GM12878 (cell line): ENCODE results near the gene DNAJC5G. TPM values are rescaled to one million over a fixed set of nuclear protein-coding genes. Genes with fewer than 3 reads are reported as not detected.

Experiments
- ATAC-seq: fragments of 200-7000 bp; cut with Tn5 transposase; 3 replicates; pipeline ENCODE4 v1.9.1; 2020; ENCODE audit warnings: mild to moderate bottlenecking, moderate library complexity
- BruUV-seq: library from RNA; stranded (reverse); fragments of 400-500 nt; replicated peaks from 2 replicates; lab custom pipeline; 2021; lab: Mats Ljungman, UMichigan
- CTCF ChIA-PET: fragments of 300-600 bp; sonication (Branson Sonifier 250); formaldehyde crosslinking; extraction: SDS; loops from one replicate; lab custom pipeline; 2021; ENCODE audit warnings: inconsistent platforms; lab: Yijun Ruan, JAX
- POLR2A ChIA-PET: fragments of 350-600 bp; formaldehyde crosslinking; extraction: SDS; loops from one replicate; lab custom pipeline; 2021; ENCODE audit warnings: inconsistent platforms; lab: Charles Lee
- RAD21 ChIA-PET: fragments of 300-600 bp; sonication (Branson Sonifier 250); formaldehyde crosslinking; loops from one replicate; lab custom pipeline; 2023; ENCODE audit warnings: antibody characterized with exemption; ENCODE audit not compliant: unreplicated experiment; lab: Charles Lee
- SMC1A ChIA-PET: fragments of 300-600 bp; sonication (Branson Sonifier 250); formaldehyde crosslinking; loops from one replicate; lab custom pipeline; 2023; ENCODE audit not compliant: unreplicated experiment, uncharacterized antibody; lab: Charles Lee
- DNase-seq: peaks from one replicate; pipeline ENCODE4 v3.0.0-alpha.2; 2011; ENCODE audit warnings: low read depth, low spot score
- FAIRE-seq: peaks from 3 replicates; lab custom pipeline; 2011; peaks lifted over from hg19 to GRCh38; lab: Jason Lieb, UNC
- H2AFZ ChIP-seq: 2 replicates; pipeline ENCODE4 v1.6.0; 2011; ENCODE audit warnings: low read depth, low read length, control low read depth; ENCODE audit not compliant: control insufficient read depth
- H3K27ac ChIP-seq: 2 replicates; pipeline ENCODE4 v1.5.1; 2011; ENCODE audit warnings: control low read depth; ENCODE audit not compliant: control insufficient read depth, insufficient read depth
- H3K27me3 ChIP-seq, 2 experiments: replicated peaks in 1 of 2; 2 replicates each; pipeline versions ENCODE4 v1.6.0 to v1.6.1; 2011; ENCODE audit warnings: low read length in 1 of 2; ENCODE audit not compliant: control insufficient read depth in 2 of 2, insufficient read depth in 2 of 2
- H3K36me3 ChIP-seq, 2 experiments: 2 replicates each; pipeline ENCODE4 v1.5.1; 2011; ENCODE audit warnings: low read length in 1 of 2; ENCODE audit not compliant: control insufficient read depth in 2 of 2, insufficient read depth in 2 of 2
- H3K4me1 ChIP-seq: 2 replicates; pipeline ENCODE4 v1.6.1; 2011; ENCODE audit warnings: mild to moderate bottlenecking, low read length, moderate library complexity, mixed read lengths; ENCODE audit not compliant: control insufficient read depth, insufficient read depth
- H3K4me2 ChIP-seq: 2 replicates; pipeline ENCODE4 v1.6.0; 2011; ENCODE audit warnings: control low read depth; ENCODE audit not compliant: control insufficient read depth, insufficient read depth
- H3K4me3 ChIP-seq: fragments of 200-600 bp; sonication (generic); 2 replicates; pipeline ENCODE4 v1.5.1; 2016
- H3K79me2 ChIP-seq: 2 replicates; pipeline ENCODE4 v1.6.0; 2011; ENCODE audit warnings: low read length; ENCODE audit not compliant: control insufficient read depth, insufficient read depth
- H3K9ac ChIP-seq: 2 replicates; pipeline ENCODE4 v1.8.0; 2011; ENCODE audit warnings: low read length, control low read depth, mixed read lengths; ENCODE audit not compliant: control insufficient read depth, insufficient read depth
- H3K9me3 ChIP-seq: replicated peaks from 3 replicates; pipeline ENCODE4 v1.5.1; 2011; ENCODE audit warnings: mild to moderate bottlenecking, low read length; ENCODE audit not compliant: control insufficient read depth, insufficient read depth
- H4K20me1 ChIP-seq: 2 replicates; pipeline ENCODE4 v1.6.0; 2011; ENCODE audit not compliant: control insufficient read depth, insufficient read depth
- EZH2 ChIP-seq: IDR thresholded peaks from 2 replicates; pipeline ENCODE4 v1.6.1; 2012; ENCODE audit warnings: low read depth, mild to moderate bottlenecking, control low read depth, inconsistent platforms, low read length, borderline replicate concordance; ENCODE audit not compliant: control insufficient read depth
- KLF5 ChIP-seq: fragments of 450-650 bp; IDR thresholded peaks from 2 replicates; pipeline ENCODE4 v1.6.1; 2014; ENCODE audit warnings: mild to moderate bottlenecking; ENCODE audit not compliant: partially characterized antibody
- WGBS: methylation state at CpG from one replicate; pipeline ENCODE4 v1.1.6; 2016; ENCODE audit warnings: low lambda C conversion rate; ENCODE audit not compliant: insufficient replicate concordance, insufficient coverage; ENCODE audit errors: missing lambda C conversion rate; 5-methylcytosine and 5-hydroxymethylcytosine counted together
- in situ Hi-C: fragments of 300-500 bp; cut with MboI; formaldehyde crosslinking; loops from 9 replicates; pipeline ENCODE4 v1.14.3; 2018; ENCODE audit warnings: mixed read lengths
- intact Hi-C: fragments of 100-400 bp; cut with micrococcal nuclease; formaldehyde crosslinking; loops from one replicate; pipeline ENCODE4 v1.14.2; 2022; ENCODE audit not compliant: unreplicated experiment
- polyA plus RNA-seq, 11 experiments: library from polyadenylated mRNA; depleted of rRNA in 4 of 11; unstranded in 6 of 11; stranded (reverse) in 5 of 11; fragments of >200 nt; fragmentation: Nextera tagmentation in 4 of 11; fragmentation: Illumina TruSeq in 1 of 11; extraction: Ambion mirVana in 4 of 11; extraction: Trizol in 1 of 11; gene quantifications; 1 replicate in 1 of 11; 2 replicates in 10 of 11; pipeline versions ENCODE4 v1.2.1 to v1.2.3, GENCODE V29; 2011 to 2016; ENCODE audit warnings: inconsistent platforms in 2 of 11, missing spikeins in 2 of 11, low read depth in 1 of 11
- total RNA-seq, 4 experiments: library from RNA; depleted of rRNA in 3 of 4; stranded (reverse); fragments of >200 nt in 3 of 4; fragmentation: Illumina TruSeq in 1 of 4; extraction: Trizol in 1 of 4; gene quantifications; 2 replicates each; pipeline versions ENCODE4 v1.2.1 to v1.2.3, GENCODE V29; 2013 to 2021

Gene DNAJC5G
- total and polyA plus RNA-seq, 10 of the 15 experiments (the other 5 are each of a cell fraction or from before 2014, with no cell fraction given): not detected

DNA sequence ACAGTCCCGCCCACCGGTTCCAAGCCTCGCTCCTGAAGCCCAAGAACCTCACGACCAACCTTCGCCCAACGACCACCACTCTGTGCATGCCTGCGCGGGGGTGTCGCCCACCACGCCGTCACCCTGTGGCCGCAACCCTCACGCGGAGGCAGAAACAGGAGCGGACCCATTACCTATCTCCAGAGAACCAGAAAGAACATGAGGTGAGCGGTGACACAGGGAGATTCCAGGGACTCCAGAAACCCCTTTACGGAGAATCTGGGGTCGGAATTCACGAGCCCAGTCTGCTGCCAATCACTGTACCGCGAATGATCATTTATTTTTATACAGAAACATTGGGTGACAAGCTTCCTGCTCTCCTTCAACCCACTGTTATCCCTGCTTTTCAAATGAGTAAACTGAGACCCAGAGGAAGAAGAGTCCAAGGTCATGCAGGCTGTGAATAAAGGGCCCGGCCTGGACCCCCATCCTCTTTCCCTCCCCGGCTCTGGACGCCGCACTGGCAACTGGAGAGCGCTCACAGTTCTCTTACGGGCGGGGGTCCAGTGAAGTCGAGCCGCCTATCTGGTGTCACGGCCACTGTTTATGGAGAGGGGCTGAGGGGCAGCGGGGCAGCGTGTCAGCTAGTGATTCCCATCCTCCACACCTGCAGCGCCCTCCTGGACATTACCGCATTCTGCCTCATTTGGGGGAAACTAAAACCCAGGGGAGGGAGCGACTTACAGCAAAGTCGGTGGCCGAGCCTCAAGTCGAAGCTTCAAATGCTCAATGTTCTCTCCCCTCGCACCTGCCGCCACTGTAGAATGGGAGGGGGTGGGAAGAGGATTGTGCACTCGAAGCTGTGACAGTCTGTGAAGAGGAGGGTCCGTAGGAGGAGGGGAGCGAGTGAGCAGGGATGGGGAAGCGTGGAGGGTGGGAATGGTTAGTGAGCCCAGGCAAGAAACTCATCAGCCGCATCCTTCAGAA lies 11.7 kb upstream of the DNAJC5G start:
- Histone ChIP-seq H4K20me1 (no peaks in the 10 kb centered on the region), H2AFZ (no peak overlapping the region), H3K36me3 (no peaks in the 10 kb centered on the region), H3K27ac (no peak overlapping the region), H3K4me2 (peak overlapping the region; percentile 98), H3K9me3 (no peaks in the 10 kb centered on the region), H3K79me2 (no peaks in the 10 kb centered on the region), H3K4me3 (peak overlapping the region; percentile 76; the same call in 1 of the 2 replicates), H3K4me1 (peaks cover 18% of the 10 kb centered on the region), H3K9ac (no peak overlapping the region), H3K27me3 (peaks cover 24 to 41% of the 10 kb centered on the region in 2 experiments)
- BruUV-seq: no TSS peak
- FAIRE-seq (no peak), DNase-seq (no peak), ATAC-seq (peak; percentile 4; the same call in 1 of the 3 replicates)
- TF ChIP-seq KLF5 (no peak), EZH2 (peak; percentile 40; the same call in 1 of the 2 replicates)
- in situ Hi-C loops (no loop called here), intact Hi-C loops (no loop called here)
- SMC1A ChIA-PET: interaction anchor here (0.6 kb wide), 1 partner anchor 318 kb away, joined by 3 read pairs; no protein-coding TSS in a partner anchor
- RAD21 ChIA-PET: interaction anchor here (1.9 to 3.6 kb wide), 2 partner anchors 10 to 17 kb away, joined by 5 to 16 read pairs; no protein-coding TSS in a partner anchor
- POLR2A ChIA-PET: interaction anchor here (0.9 kb wide), 1 partner anchor 627 kb away, joined by 3 read pairs; the partner anchor contains the start of genes BABAM2 and RBKS
- WGBS: 7% methylated on average over 41 of the region's 46 CpGs
- CTCF ChIA-PET: interaction anchor here (0.8 to 7.9 kb wide), 4 partner anchors 15 to 94 kb away, joined by 3 to 52 read pairs (median 8); no protein-coding TSS in a partner anchor
